GM23248 (cell line): ENCODE results near the gene LOXL1. TPM values are rescaled to one million over a fixed set of nuclear protein-coding genes. Genes with fewer than 3 reads are reported as not detected.

Experiments
- DNase-seq: peaks from one replicate; pipeline ENCODE4 v3.0.0-alpha.2; 2015
- H2AFZ ChIP-seq: fragments of 200-600 bp; sonication (generic); 2 replicates; pipeline ENCODE4 v1.6.1; 2016; ENCODE audit warnings: antibody characterized with exemption
- H3F3A ChIP-seq: fragments of 200-600 bp; sonication (generic); 2 replicates; pipeline ENCODE4 v1.6.1; 2016; ENCODE audit warnings: mild to moderate bottlenecking, antibody characterized with exemption, mixed run types; ENCODE audit not compliant: insufficient read depth
- H3K27ac ChIP-seq: fragments of 200-600 bp; sonication (generic); 2 replicates; pipeline ENCODE4 v1.5.1; 2016; ENCODE audit warnings: mild to moderate bottlenecking
- H3K27me3 ChIP-seq: fragments of 200-600 bp; sonication (generic); replicated peaks from 2 replicates; pipeline ENCODE4 v1.6.1; 2016; ENCODE audit warnings: mild to moderate bottlenecking; ENCODE audit not compliant: insufficient read depth
- H3K36me3 ChIP-seq: fragments of 200-600 bp; sonication (generic); 2 replicates; pipeline ENCODE4 v1.6.1; 2016; ENCODE audit warnings: low read depth, mild to moderate bottlenecking
- H3K4me1 ChIP-seq: fragments of 200-600 bp; sonication (generic); 2 replicates; pipeline ENCODE4 v1.6.1; 2016; ENCODE audit warnings: mild to moderate bottlenecking; ENCODE audit not compliant: insufficient read depth
- H3K4me2 ChIP-seq: fragments of 200-600 bp; sonication (generic); one replicate; pipeline ENCODE4 v1.6.1; 2016; ENCODE audit warnings: mild to moderate bottlenecking; ENCODE audit not compliant: unreplicated experiment
- H3K4me3 ChIP-seq: fragments of 200-600 bp; sonication (generic); 2 replicates; pipeline ENCODE4 v1.5.1; 2016; ENCODE audit warnings: mild to moderate bottlenecking
- H3K79me2 ChIP-seq: fragments of 200-600 bp; sonication (generic); 2 replicates; pipeline ENCODE4 v1.6.1; 2016; ENCODE audit warnings: mild to moderate bottlenecking; ENCODE audit not compliant: insufficient read depth
- H3K9ac ChIP-seq: fragments of 200-600 bp; sonication (generic); 2 replicates; pipeline ENCODE4 v1.6.1; 2016; ENCODE audit warnings: mild to moderate bottlenecking
- H3K9me2 ChIP-seq: fragments of 200-600 bp; sonication (generic); 2 replicates; pipeline ENCODE4 v1.6.1; 2016; ENCODE audit warnings: mixed run types, mild to moderate bottlenecking, moderate library complexity; ENCODE audit not compliant: insufficient read depth
- H3K9me3 ChIP-seq: fragments of 200-600 bp; sonication (generic); one replicate; pipeline ENCODE4 v1.6.1; 2017; ENCODE audit warnings: low read depth
- H4K20me1 ChIP-seq: fragments of 200-600 bp; sonication (generic); 2 replicates; pipeline ENCODE4 v1.6.0; 2016; ENCODE audit not compliant: insufficient read depth
- EZH2 ChIP-seq: fragments of 200-600 bp; sonication (generic); IDR thresholded peaks from 2 replicates; pipeline ENCODE4 v1.6.1; 2018; ENCODE audit warnings: antibody characterized with exemption, mild to moderate bottlenecking; ENCODE audit not compliant: insufficient read depth, poor library complexity, severe bottlenecking
- EZH2phosphoT487 ChIP-seq: fragments of 200-600 bp; sonication (generic); IDR thresholded peaks from 2 replicates; pipeline ENCODE4 v1.6.1; 2018; ENCODE audit warnings: antibody characterized with exemption, moderate library complexity, mild to moderate bottlenecking, low read depth; ENCODE audit not compliant: insufficient read depth
- WGBS, 2 experiments: methylation state at CpG; one replicate each; pipeline ENCODE4 v1.1.6; 2015 to 2017; ENCODE audit warnings: low lambda C conversion rate in 2 of 2, low coverage in 1 of 2; ENCODE audit errors: missing lambda C conversion rate in 2 of 2; 5-methylcytosine and 5-hydroxymethylcytosine counted together
- in situ Hi-C: fragments of 300-500 bp; cut with MboI; formaldehyde crosslinking; loops from 2 replicates; pipeline ENCODE4 v1.15.0; 2020
- polyA plus RNA-seq: library from polyadenylated mRNA; unstranded; fragments of >200 nt; fragmentation: Nextera tagmentation; extraction: Ambion mirVana; gene quantifications from 2 replicates; pipeline ENCODE4 v1.2.1, GENCODE V29; 2016
- total RNA-seq: library from RNA; depleted of rRNA; stranded (reverse); fragments of >200 nt; shearing (Covaris generic); gene quantifications from 2 replicates; pipeline ENCODE4 v1.2.3, GENCODE V29; 2014

The LOXL1 gene
- total and polyA plus RNA-seq, 2 experiments from 2014 or later, result 401 to 540 TPM

DNA sequence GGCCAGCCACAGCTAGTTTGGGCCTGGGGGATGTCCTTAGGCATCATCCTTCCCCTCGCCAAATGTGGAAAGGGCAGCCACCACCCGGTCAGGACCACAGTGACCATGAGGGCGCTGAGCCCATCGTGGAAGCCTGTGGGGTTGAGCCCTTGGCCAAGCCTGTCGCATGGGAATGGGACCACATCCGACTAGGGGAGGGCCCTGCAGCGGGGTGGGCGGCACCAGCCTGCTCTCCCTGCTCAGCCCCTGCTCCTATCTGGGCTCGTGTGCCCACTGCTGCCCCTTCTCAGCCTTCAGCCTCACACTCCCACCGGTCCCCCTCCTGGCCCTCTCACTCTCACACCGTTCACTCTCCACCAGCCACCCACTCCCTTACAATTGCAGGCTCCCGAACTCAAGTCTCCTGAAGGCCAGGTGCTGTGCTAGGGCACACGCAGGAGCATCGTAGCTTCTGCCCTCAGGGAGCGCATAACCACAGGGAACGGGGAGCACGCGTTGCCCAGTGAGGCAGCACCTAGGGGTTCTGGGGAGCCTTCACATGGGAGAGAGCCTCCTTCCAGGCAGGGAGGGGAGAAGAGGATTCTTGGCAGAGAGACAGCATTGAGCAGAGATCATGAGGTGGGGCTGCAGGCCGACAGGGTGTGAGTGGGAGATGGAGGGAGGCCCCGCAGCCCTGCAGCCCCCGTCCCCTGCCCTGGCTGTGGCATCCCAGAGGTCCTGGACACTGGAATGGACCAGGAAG lies 26.1 kb downstream of the LOXL1 start:
- H3K9me2 ChIP-seq, result no peaks in the 10 kb centered on the region
- H3K79me2 ChIP-seq, result no peaks in the 10 kb centered on the region
- H3K27ac ChIP-seq, result peak overlapping the region; percentile 87
- in situ Hi-C loops, result no loop called here
- no peak overlapping the region for H3K4me3 ChIP-seq
- no peak overlapping the region for H2AFZ ChIP-seq
- DNase-seq, result no peak
- no peak overlapping the region for H3K4me2 ChIP-seq
- peak overlapping the region; percentile 68 for H3K9ac ChIP-seq
- H3K4me1 ChIP-seq, result peaks cover 38% of the 10 kb centered on the region
- 82% methylated on average over 21 of the region's 21 CpGs for WGBS, 2 experiments
- TF ChIP-seq EZH2phosphoT487, result no peak
- H3K9me3 ChIP-seq, result no peaks in the 10 kb centered on the region
- H3K36me3 ChIP-seq, result peaks cover 28% of the 10 kb centered on the region
- peaks cover 50% of the 10 kb centered on the region for H3F3A ChIP-seq
- H3K27me3 ChIP-seq, result no peaks in the 10 kb centered on the region
- no peaks in the 10 kb centered on the region for H4K20me1 ChIP-seq

GRCh38 chr15:73952913-73953750 lies 26.9 kb downstream of the LOXL1 start:
- WGBS, 2 experiments, result 69 to 78% methylated on average over 10 of the region's 10 CpGs
- Histone ChIP-seq H4K20me1 (no peaks in the 10 kb centered on the region), H3K36me3 (peaks cover 23% of the 10 kb centered on the region), H2AFZ (no peak overlapping the region), H3K4me1 (peaks cover 46% of the 10 kb centered on the region), H3K9me3 (no peaks in the 10 kb centered on the region), H3K9ac (no peak overlapping the region), H3K27ac (no peak overlapping the region), H3K4me3 (no peak overlapping the region), H3K9me2 (no peaks in the 10 kb centered on the region), H3F3A (peaks cover 54% of the 10 kb centered on the region), H3K79me2 (no peaks in the 10 kb centered on the region), H3K27me3 (no peaks in the 10 kb centered on the region), H3K4me2 (no peak overlapping the region)
- in situ Hi-C loops, result no loop called here
- no peak for DNase-seq
- TF ChIP-seq EZH2, result no peak
- TF ChIP-seq EZH2phosphoT487, result no peak

DNA sequence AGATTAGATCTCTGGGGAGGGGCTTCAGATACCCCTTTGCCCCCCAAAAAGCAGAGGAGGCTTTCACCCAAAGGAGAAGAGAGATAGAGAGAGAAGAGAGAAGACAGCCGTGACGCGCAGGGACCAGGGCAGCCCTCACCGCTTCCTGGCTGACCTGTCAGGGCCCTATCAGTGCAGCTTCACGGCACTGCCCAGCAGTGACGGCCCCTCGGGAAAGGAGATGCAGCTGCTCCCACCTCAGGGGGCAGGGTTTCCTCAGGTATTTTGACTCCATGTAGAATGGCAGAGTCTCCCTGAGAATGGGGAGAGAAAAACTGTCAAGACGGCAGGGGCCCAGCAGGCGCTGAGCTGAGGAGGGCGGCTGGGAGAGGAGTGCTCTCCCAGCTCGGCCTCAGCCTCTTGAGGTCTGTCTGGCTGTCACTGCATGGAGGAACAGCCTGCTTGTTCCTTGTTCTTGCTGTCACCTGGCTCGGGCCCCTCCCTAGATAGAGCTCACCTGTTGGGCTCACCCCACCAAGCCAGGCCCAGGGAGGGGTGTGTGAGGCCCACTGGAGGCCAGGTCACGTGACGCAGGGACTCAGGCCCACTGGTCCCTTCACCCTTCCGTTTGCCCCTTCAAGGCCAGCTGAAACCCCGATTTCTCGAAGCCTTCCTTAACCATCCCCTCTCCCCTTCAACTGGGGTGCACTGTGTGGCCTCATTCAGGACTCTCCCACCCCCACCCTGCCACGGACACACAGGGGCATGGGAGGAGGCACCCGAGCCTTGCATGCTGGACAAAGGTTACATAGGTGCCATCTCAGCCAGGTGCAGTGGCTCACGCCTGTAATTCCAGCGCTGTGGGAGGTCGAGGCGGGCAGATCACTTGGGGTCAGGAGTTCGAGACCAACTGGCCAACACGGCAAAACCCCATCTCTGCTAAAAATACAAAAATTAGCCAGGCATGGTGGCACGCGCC lies 28.2 kb downstream of the LOXL1 start:
- in situ Hi-C loops, result no loop called here
- Histone ChIP-seq H3K27ac (no peak overlapping the region), H3K79me2 (no peaks in the 10 kb centered on the region), H3K4me2 (no peak overlapping the region), H3K27me3 (no peaks in the 10 kb centered on the region), H2AFZ (no peak overlapping the region), H3K9me2 (no peaks in the 10 kb centered on the region), H3K4me1 (peaks cover 60% of the 10 kb centered on the region), H3K36me3 (peaks cover 9% of the 10 kb centered on the region), H3K9me3 (no peaks in the 10 kb centered on the region), H3K9ac (no peak overlapping the region), H3F3A (peaks cover 52% of the 10 kb centered on the region), H3K4me3 (no peak overlapping the region), H4K20me1 (no peaks in the 10 kb centered on the region)
- TF ChIP-seq EZH2 (no peak), EZH2phosphoT487 (no peak)
- DNase-seq, result no peak
- 85 to 87% methylated on average over 27 of the region's 27 CpGs for WGBS, 2 experiments

DNA sequence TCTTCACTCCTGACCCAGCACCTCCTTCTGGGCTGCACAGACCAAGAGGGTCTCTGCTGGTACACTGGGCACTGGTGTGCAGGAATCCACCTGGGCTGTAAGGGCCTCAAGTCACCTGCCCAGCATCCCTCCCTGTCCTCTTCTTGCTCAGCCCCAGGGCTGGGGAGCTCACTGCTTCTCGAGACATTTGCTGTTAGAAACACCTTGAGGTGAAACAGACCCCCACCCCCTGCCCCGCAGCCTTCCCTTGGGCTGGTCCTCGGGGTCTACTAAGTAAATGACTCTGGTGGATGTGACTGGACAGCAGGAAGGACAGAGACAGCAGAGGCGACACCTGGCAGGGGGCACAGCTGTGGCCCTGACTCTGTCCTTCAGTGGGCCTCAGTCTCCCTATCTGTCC lies 29.1 kb downstream of the LOXL1 start:
- peak overlapping the region; percentile 79 for H3K27ac ChIP-seq
- 95 to 100% methylated on average over 4 of the region's 4 CpGs for WGBS, 2 experiments
- no peak overlapping the region for H3K4me2 ChIP-seq
- H3K27me3 ChIP-seq, result no peaks in the 10 kb centered on the region
- H2AFZ ChIP-seq, result no peak overlapping the region
- no peaks in the 10 kb centered on the region for H4K20me1 ChIP-seq
- no peak for DNase-seq
- H3K9me3 ChIP-seq, result no peaks in the 10 kb centered on the region
- H3K36me3 ChIP-seq, result peaks cover under 1% of the 10 kb centered on the region; the same call in 1 of the 2 replicates
- no peak for TF ChIP-seq EZH2phosphoT487
- no peak for TF ChIP-seq EZH2
- in situ Hi-C loops, result no loop called here
- H3K4me3 ChIP-seq, result no peak overlapping the region
- H3K4me1 ChIP-seq, result peaks cover 60% of the 10 kb centered on the region
- H3K9ac ChIP-seq, result no peak overlapping the region
- no peaks in the 10 kb centered on the region for H3K79me2 ChIP-seq
- H3K9me2 ChIP-seq, result no peaks in the 10 kb centered on the region
- peaks cover 43% of the 10 kb centered on the region for H3F3A ChIP-seq
